HepG2 (cell line): Measurements from ENCODE around the gene DSN1. TPM values are rescaled to one million over a fixed set of nuclear protein-coding genes. Genes with fewer than 3 reads are reported as not detected.
A peak's percentile ranks its signal among the peaks of the same experiment; 100 is the strongest.

ENCODE experiments used
- ATAC-seq: fragments of 200-7000 bp; cut with Tn5 transposase; 3 replicates; pipeline ENCODE4 v1.9.1; 2020; ENCODE audit warnings: mild to moderate bottlenecking, moderate library complexity
- BruUV-seq: library from RNA; stranded (reverse); fragments of 400-500 nt; replicated peaks from 2 replicates; lab custom pipeline; 2021; lab: Mats Ljungman, UMichigan
- CTCF ChIA-PET: fragments of 300-600 bp; formaldehyde crosslinking; extraction: SDS; loops from one replicate; lab custom pipeline; 2021; ENCODE audit warnings: low total read pairs, inconsistent platforms, low intra/inter-chr PET ratio; lab: Yijun Ruan, JAX
- POLR2A ChIA-PET: fragments of 350-600 bp; sonication (Branson Sonifier 250); formaldehyde crosslinking; loops from one replicate; lab custom pipeline; 2020; ENCODE audit warnings: antibody characterized with exemption, inconsistent platforms; lab: Yijun Ruan, JAX
- DNase-seq: peaks from one replicate; pipeline ENCODE4 v3.0.0-alpha.2; 2015; ENCODE audit warnings: low spot score
- FAIRE-seq: peaks from 3 replicates; lab custom pipeline; 2011; peaks lifted over from hg19 to GRCh38; lab: Jason Lieb, UNC
- H2AFZ ChIP-seq: one replicate; pipeline ENCODE4 v1.6.1; 2011; ENCODE audit warnings: low read length, inconsistent platforms
- H3K27ac ChIP-seq: fragments of 300-600 bp; 3 replicates; pipeline ENCODE4 v1.8.0; 2011; ENCODE audit warnings: mixed run types, mild to moderate bottlenecking, mixed read lengths, low read length, inconsistent platforms; ENCODE audit not compliant: insufficient read depth; ENCODE audit errors: extremely low read length
- H3K27me3 ChIP-seq, 2 experiments: fragments of 200-600 bp in 1 of 2; 2 replicates in 1 of 2; 3 replicates in 1 of 2; pipeline versions ENCODE4 v1.6.0 to v1.8.0; 2011; ENCODE audit warnings: low read length in 2 of 2, mild to moderate bottlenecking in 2 of 2, moderate library complexity in 2 of 2, inconsistent platforms in 1 of 2; ENCODE audit not compliant: insufficient read depth in 2 of 2, control insufficient read depth in 1 of 2
- H3K36me3 ChIP-seq, 2 experiments: fragments of 200-600 bp in 1 of 2; replicated peaks in 1 of 2; 2 replicates in 1 of 2; 3 replicates in 1 of 2; pipeline versions ENCODE4 v1.5.1 to v1.8.0; 2011; ENCODE audit warnings: low read length in 2 of 2, inconsistent platforms in 1 of 2; ENCODE audit not compliant: insufficient read depth in 2 of 2, control insufficient read depth in 1 of 2
- H3K4me1 ChIP-seq: 2 replicates; pipeline ENCODE4 v1.5.1; 2012; ENCODE audit warnings: low read length, inconsistent platforms; ENCODE audit not compliant: insufficient read depth
- H3K4me2 ChIP-seq: 2 replicates; pipeline ENCODE4 v1.6.0; 2011; ENCODE audit warnings: low read depth, low read length, inconsistent platforms
- H3K4me3 ChIP-seq, 3 experiments: fragments of 200-600 bp in 1 of 3; sonication (generic), shearing (Covaris generic) in 1 of 3; replicated peaks in 1 of 3; 2 replicates each; pipeline ENCODE4 v1.5.1; 2011 to 2016; ENCODE audit warnings: low read length in 3 of 3, inconsistent platforms in 2 of 3, low read depth in 2 of 3, mild to moderate bottlenecking in 2 of 3, control low read depth in 1 of 3, mixed read lengths in 1 of 3; ENCODE audit not compliant: insufficient read depth in 1 of 3
- H3K79me2 ChIP-seq: one replicate; pipeline ENCODE4 v1.6.1; 2011; ENCODE audit warnings: low read length, inconsistent platforms; ENCODE audit not compliant: insufficient read depth
- H3K9ac ChIP-seq: 2 replicates; pipeline ENCODE4 v1.6.0; 2011; ENCODE audit warnings: mild to moderate bottlenecking, low read depth, low read length, inconsistent platforms; ENCODE audit not compliant: insufficient read depth
- H3K9me3 ChIP-seq: 2 replicates; pipeline ENCODE4 v1.5.1; 2012; ENCODE audit warnings: mild to moderate bottlenecking, low read length
- H4K20me1 ChIP-seq: 2 replicates; pipeline ENCODE4 v1.6.0; 2011; ENCODE audit warnings: inconsistent platforms, mild to moderate bottlenecking, low read length, moderate library complexity; ENCODE audit not compliant: insufficient read depth
- BCL3 ChIP-seq: sonication (generic); formaldehyde crosslinking; IDR thresholded peaks from 2 replicates; pipeline ENCODE4 v1.5.1; 2020; ENCODE audit warnings: mild to moderate bottlenecking, missing genetic modification reagents, moderate library complexity
- MAFK ChIP-seq, 2 experiments: IDR thresholded peaks in 1 of 2; conservative IDR thresholded peaks in 1 of 2; 2 replicates each; pipeline ENCODE4 v1.6.1; 2011; ENCODE audit warnings: improper control_type of control experiment in 2 of 2, low read length in 2 of 2
- ZNF44 ChIP-seq: sonication (generic); formaldehyde crosslinking; IDR thresholded peaks from 2 replicates; pipeline ENCODE4 v1.5.1; 2020; ENCODE audit warnings: mild to moderate bottlenecking, missing genetic modification reagents
- WGBS: methylation state at CpG from one replicate; pipeline ENCODE4 v1.1.6; 2017; ENCODE audit warnings: low lambda C conversion rate; 5-methylcytosine and 5-hydroxymethylcytosine counted together
- in situ Hi-C: cut with HindIII; loops from 2 replicates; pipeline ENCODE4 v1.10.0; 2017; ENCODE audit warnings: low pct_unique_long_range_greater_than_20kb; ENCODE audit not compliant: extremely low pct_ligation_motif_present
- intact Hi-C: fragments of 100-400 bp; cut with micrococcal nuclease; formaldehyde crosslinking; loops from one replicate; pipeline ENCODE4 v1.10.0; 2022; ENCODE audit not compliant: unreplicated experiment
- polyA plus RNA-seq, 8 experiments: library from polyadenylated mRNA; depleted of rRNA in 3 of 8; stranded (reverse) in 7 of 8; unstranded in 1 of 8; fragments of >200 nt; fragmentation: Illumina TruSeq in 4 of 8; extraction: Trizol in 4 of 8; gene quantifications; 2 replicates each; pipeline versions ENCODE4 v1.2.1 to v1.2.3, GENCODE V29; 2011 to 2016; ENCODE audit warnings: low read depth in 4 of 8, missing spikeins in 1 of 8, mixed read lengths in 1 of 8; ENCODE audit not compliant: insufficient read depth in 1 of 8
- total RNA-seq, 5 experiments: library from RNA; depleted of rRNA; stranded (reverse); fragments of >200 nt; fragmentation: Illumina TruSeq; extraction: Trizol; gene quantifications; 2 replicates each; pipeline ENCODE4 v1.2.3, GENCODE V29; 2016; ENCODE audit warnings: low read depth in 1 of 5

The DSN1 gene
- total and polyA plus RNA-seq, 2 of the 13 experiments (the other 11 are each of a cell fraction or from before 2014, with no cell fraction given): 18.7 to 53.7 TPM

- no peak overlapping the region for H2AFZ ChIP-seq
- no peak for FAIRE-seq
- no peak overlapping the region for H3K9ac ChIP-seq
- H3K4me1 ChIP-seq: peaks cover 38% of the 10 kb centered on the region
- H3K4me2 ChIP-seq: no peak overlapping the region
- no peaks in the 10 kb centered on the region for H3K9me3 ChIP-seq
- H4K20me1 ChIP-seq: no peaks in the 10 kb centered on the region
- no peak overlapping the region for H3K4me3 ChIP-seq
- no peak for DNase-seq
- ChIA-PET POLR2A (no interaction called here), CTCF (no interaction called here)
- BruUV-seq: no TSS peak
- peaks cover 9% of the 10 kb centered on the region for H3K79me2 ChIP-seq
- no peak for ATAC-seq
- H3K36me3 ChIP-seq: no peaks in the 10 kb centered on the region; a peak in 1 of 5 replicates
- in situ Hi-C loops: no loop called here
- intact Hi-C loops: no loop called here
- 97% methylated on average over 6 of the region's 6 CpGs for WGBS
- no peaks in the 10 kb centered on the region for H3K27me3 ChIP-seq
- TF ChIP-seq BCL3 (CRISPR knock-in tag): no peak
- H3K27ac ChIP-seq: no peak overlapping the region
Measured at GRCh38 chr20:36737183-36737499, 36.4 kb downstream of the DSN1 start.

DNA sequence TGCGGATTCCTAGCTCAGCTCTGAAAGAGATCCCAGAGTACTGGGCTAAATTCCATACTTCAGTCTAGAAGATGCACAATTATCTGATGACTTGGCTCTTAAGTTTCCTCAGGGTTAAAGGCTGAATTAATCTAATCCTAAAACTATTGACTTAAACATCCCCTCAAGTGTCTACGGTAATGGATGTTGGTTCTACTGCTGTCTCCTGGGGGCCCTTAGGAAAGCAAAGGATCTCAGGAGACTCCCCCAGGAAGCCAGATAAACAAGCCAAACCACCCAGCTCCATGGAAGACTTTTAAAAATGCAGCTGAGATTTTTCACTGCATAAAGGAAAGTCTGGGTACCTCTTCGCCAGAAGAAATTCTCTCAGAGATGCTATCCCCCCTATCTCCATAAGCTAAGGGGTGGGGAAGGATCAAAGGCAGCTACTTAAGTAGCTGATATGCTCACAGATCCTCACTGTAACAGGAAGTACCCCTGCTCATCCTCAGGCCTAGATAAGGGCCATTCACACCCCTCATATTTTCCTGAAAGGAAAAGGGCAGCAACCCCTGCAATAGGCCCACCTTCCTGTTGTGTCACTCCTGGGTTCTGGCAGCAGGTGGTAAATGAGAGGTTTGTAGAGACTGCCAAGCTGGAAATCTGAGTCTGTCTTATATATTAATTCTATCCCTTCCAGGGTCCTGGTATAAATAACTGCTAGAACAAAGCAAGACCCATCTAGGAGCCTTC, 36.9 kb downstream of the DSN1 start:
- no peak for DNase-seq

More for the DNA sequence above, 36.9 kb downstream of the DSN1 start:
- H3K36me3 ChIP-seq: no peaks in the 10 kb centered on the region; a peak in 1 of 5 replicates
- in situ Hi-C loops: no loop called here
- H3K9ac ChIP-seq: no peak overlapping the region
- 98% methylated on average over 3 of the region's 3 CpGs for WGBS
- ChIA-PET POLR2A (interaction anchor here (0.8 to 1.7 kb wide), 4 partner anchors 10 to 163 kb away, joined by 3 to 5 read pairs (median 4); partner anchors contain the start of genes NDRG3, RAB5IF and TGIF2), CTCF (no interaction called here)
- no peak overlapping the region for H3K4me2 ChIP-seq
- H3K79me2 ChIP-seq: peaks cover 11% of the 10 kb centered on the region
- no peaks in the 10 kb centered on the region for H4K20me1 ChIP-seq
- H3K9me3 ChIP-seq: no peaks in the 10 kb centered on the region
- BruUV-seq: no TSS peak
- no peak overlapping the region for H3K27ac ChIP-seq
- H2AFZ ChIP-seq: no peak overlapping the region
- TF ChIP-seq ZNF44 (CRISPR knock-in tag) (no peak), MAFK (conservative IDR thresholded peaks at IDR 0.05 in 1 of 2, IDR thresholded peaks at IDR 0.05 in 1 of 2; ENCODE audit: low read length in 2 of 2) (0 out of 4 replicates have a peak, but pooled peaks of 1 of the 2 experiments have one; percentile 6)
- FAIRE-seq (no peak), ATAC-seq (no peak)
- no peaks in the 10 kb centered on the region for H3K27me3 ChIP-seq
- peaks cover 39% of the 10 kb centered on the region for H3K4me1 ChIP-seq
- no peak overlapping the region for H3K4me3 ChIP-seq
- intact Hi-C loops: no loop called here
